HG02571 (cell line): ENCODE measurements around the gene TNFSF13.
"Not testable (repeated sequence)": the region's sequence is repeated elsewhere in the genome, so short reads cannot be mapped to it uniquely, and the experiment has no call there.

Source experiments
- ATAC-seq: cut with Tn5 transposase; IDR thresholded peaks from one replicate; pipeline ENCODE4 v1.9.1; 2021; ENCODE audit warnings: mild to moderate bottlenecking, moderate library complexity; ENCODE audit not compliant: unreplicated experiment

The TNFSF13 gene

GRCh38 chr17:7589891-7590691 lies 31.5 kb downstream of the TNFSF13 start, which contains the start of gene SOX15:
Gene SOX15 (minus strand): TSS chr17:7590094. CDS start chr17:7589676, 418 bp downstream.
- no peak for ATAC-seq

DNA sequence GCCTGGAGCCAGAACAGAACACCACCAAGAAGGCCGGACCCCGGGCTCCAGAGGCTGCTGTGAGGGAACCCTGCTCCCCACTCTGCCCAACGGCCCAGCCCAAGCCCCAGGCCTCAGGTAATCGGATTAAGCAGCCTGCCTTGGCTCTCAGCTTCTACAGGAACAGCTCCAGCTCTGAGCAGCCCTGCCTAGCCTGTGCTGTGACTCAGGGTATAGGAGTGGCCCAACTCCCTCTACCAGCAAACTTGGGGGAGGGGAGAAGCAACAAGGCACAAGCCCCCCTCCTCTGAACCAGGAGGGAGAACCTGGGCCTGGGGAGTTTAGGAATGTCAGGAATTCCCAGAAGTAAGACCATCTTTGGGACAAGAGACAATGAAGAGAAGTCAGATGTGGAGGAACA lies 32.2 kb downstream of the TNFSF13 start:
- no peak for ATAC-seq

DNA sequence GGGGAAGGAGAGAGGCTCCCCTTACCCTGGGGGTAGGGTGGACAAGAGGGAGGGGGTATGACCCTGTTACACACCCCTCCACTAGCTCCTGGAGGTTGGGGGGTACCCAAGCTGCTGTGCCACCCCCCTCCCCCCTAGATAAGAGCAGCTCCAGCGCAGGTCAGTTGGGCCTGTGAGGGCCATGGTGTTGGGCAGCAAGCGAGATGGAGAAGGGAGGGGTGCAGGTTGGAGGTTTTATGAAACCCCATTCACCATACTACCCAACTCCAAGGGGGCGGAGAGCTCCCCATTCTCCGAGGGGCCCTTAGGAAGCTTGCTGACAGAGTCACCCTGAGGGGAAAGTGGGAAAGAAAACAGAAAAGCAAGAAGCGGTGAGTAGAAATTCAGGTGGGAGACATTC lies 33.0 kb downstream of the TNFSF13 start:
- ATAC-seq, result no peak

DNA sequence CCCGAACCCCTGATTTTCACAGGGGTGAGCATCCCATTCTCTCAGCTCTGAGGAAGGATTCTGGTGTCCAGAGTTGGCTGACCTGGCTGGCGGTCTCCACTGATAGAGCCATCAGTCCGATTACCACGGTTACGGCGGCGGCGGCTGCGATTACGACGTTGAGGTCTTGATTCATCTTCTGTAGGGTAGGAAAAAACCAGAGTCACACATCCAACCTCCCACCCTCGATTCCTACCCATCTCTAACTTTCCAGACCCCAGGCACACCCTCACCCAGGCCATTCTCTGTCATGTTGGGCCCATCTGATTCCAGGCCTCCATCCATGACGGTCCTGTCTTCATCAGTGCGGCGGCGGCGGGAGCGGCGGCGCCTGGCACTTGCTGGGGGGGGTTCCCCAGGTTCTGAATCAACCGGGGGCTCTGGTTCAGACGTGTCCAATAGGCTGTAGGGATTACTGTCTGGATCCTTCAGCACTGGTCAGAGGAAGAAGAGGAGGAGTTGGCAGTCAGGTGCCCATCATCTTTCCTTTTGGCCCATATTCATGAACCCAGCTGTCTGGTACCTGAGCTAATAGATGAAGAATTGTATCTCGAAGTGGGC lies 34.0 kb downstream of the TNFSF13 start:
- no peak for ATAC-seq

DNA sequence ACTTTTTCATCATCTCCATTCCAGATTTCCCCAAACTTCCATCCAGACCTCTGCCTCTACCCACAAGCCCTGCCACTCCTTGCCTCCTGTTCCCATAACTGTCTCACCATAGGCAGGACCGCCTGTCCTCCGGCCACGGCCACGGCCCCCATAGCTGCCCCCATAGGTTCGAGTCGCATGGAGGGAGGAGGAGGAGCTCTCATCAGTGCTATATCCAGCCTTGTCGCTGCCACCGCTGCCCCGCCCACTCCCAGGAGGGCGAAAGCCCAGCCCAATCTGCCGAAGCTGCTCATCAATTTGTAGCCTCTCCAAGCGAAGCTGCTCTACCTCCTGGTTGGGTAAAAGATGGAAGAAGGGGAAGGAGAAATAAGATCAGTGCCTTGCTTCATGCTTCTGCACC lies 34.7 kb downstream of the TNFSF13 start:
- no peak for ATAC-seq

DNA sequence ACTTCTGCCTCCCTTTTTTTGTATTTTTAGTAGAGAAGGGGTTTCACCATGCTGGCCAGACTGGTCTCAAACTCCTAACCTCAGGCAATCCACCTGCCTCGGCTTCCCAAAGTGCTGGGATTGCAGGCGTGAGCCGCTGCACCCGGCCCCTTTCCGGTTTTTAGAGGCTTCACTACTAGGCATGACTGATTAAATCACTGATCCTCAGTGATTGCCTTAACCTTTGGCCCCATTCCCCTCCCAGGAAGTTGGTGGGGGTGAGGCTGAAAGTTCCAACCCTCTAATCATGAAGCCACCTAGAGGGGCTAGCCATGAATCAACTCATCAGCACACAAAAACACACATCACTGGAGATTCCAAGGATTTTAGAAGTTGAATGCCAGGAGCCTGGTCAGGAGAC lies 39.0 kb downstream of the TNFSF13 start:
- ATAC-seq, result not testable (repeated sequence)

- ATAC-seq, result no peak
These were observed 47.7 kb downstream of the TNFSF13 start for GRCh38 chr17:7606280-7606679.

- ATAC-seq, result no peak
These were observed 52.1 kb downstream of the TNFSF13 start for GRCh38 chr17:7610641-7611040.
